Activated CD4-positive, alpha-beta memory T cell treated with anti-CD3 and anti-CD28 coated beads for 36 hours (primary cell): ENCODE data around the gene TMEM18. TPM values are rescaled to one million over a fixed set of nuclear protein-coding genes. Genes with fewer than 3 reads are reported as not detected.

Experiments used
- CTCF ChIA-PET: fragments of 350-600 bp; sonication (Branson Sonifier 250); formaldehyde crosslinking; loops from one replicate; lab custom pipeline; 2021; ENCODE audit warnings: antibody characterized with exemption, inconsistent platforms; lab: Charles Lee
- POLR2A ChIA-PET: fragments of 350-600 bp; sonication (Branson Sonifier 250); formaldehyde crosslinking; loops from one replicate; lab custom pipeline; 2021; ENCODE audit warnings: antibody characterized with exemption; lab: Charles Lee
- DNase-seq: peaks from one replicate; pipeline ENCODE4 v3.0.0-alpha.2; 2020
- H3K27ac Mint-ChIP-seq: one replicate; pipeline ENCODE4 v1.8.0; 2021; ENCODE audit warnings: mixed read lengths
- H3K27me3 Mint-ChIP-seq: one replicate; pipeline ENCODE4 v1.8.0; 2021; ENCODE audit warnings: mixed read lengths
- H3K36me3 Mint-ChIP-seq: one replicate; pipeline ENCODE4 v1.8.0; 2021; ENCODE audit warnings: mixed read lengths
- H3K4me1 Mint-ChIP-seq: one replicate; pipeline ENCODE4 v1.8.0; 2021; ENCODE audit warnings: low read depth, mixed read lengths
- H3K4me3 Mint-ChIP-seq: one replicate; pipeline ENCODE4 v1.8.0; 2021; ENCODE audit warnings: mild to moderate bottlenecking, mixed read lengths
- H3K9me3 Mint-ChIP-seq: one replicate; pipeline ENCODE4 v1.8.0; 2021; ENCODE audit warnings: mixed read lengths
- intact Hi-C: fragments of 100-400 bp; cut with micrococcal nuclease; formaldehyde crosslinking; loops from one replicate; pipeline ENCODE4 v1.15.1; 2023
- total RNA-seq, 2 experiments: library from RNA; stranded (reverse); gene quantifications; one replicate each; pipeline ENCODE4 v1.2.3, GENCODE V29; 2021

The TMEM18 gene
- total RNA-seq, 2 experiments from 2014 or later = 20.8 to 21.8 TPM

- intact Hi-C loops = loop anchor here (1.0 kb wide), 1 partner anchor 390 kb away; no protein-coding TSS in a partner anchor
- Mint-ChIP-seq H3K27me3 (peaks cover 4% of the 10 kb centered on the region), H3K9me3 (peaks cover 3% of the 10 kb centered on the region), H3K4me1 (peaks cover 4% of the 10 kb centered on the region), H3K27ac (no peak overlapping the region), H3K4me3 (no peak overlapping the region), H3K36me3 (no peaks in the 10 kb centered on the region)
- POLR2A ChIA-PET = no interaction called here
- DNase-seq = no peak
- CTCF ChIA-PET = interaction anchor here (0.6 to 3.6 kb wide), 20 partner anchors 10 to 617 kb away, joined by 3 to 16 read pairs (median 4); no protein-coding TSS in a partner anchor
These were observed 41.3 kb downstream of the TMEM18 start for GRCh38 chr2:635687-636621.

GRCh38 chr2:634636-635388, 42.4 kb downstream of the TMEM18 start:
- Mint-ChIP-seq H3K4me3 (no peak overlapping the region), H3K4me1 (peaks cover 4% of the 10 kb centered on the region), H3K27me3 (peaks cover 4% of the 10 kb centered on the region), H3K9me3 (peaks cover 3% of the 10 kb centered on the region), H3K36me3 (no peaks in the 10 kb centered on the region), H3K27ac (no peak overlapping the region)
- ChIA-PET POLR2A (no interaction called here), CTCF (interaction anchor here (0.7 to 1.1 kb wide), 2 partner anchors 302 to 388 kb away, joined by 3 to 5 read pairs; no protein-coding TSS in a partner anchor)
- intact Hi-C loops = no loop called here
- no peak for DNase-seq

DNA sequence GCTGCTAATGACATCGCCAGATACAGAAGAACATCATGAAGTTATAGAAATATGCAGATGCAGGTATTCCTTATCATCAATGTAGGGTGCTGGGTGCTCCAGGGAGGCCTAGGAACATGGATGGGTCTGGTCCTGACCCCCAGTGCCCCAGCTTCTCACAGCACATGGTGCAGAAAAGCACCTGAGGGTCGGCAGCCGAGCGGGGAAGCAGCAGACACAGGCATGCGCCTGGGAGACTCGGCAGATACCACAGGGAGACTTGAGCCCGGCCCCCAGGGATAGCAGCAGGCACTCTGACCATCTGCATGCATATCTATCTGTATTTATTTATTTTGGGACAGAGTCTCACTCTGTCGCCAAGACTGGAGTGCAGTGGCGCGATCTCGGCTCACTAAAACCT, 43.2 kb downstream of the TMEM18 start:
- Mint-ChIP-seq H3K4me1 (peaks cover 4% of the 10 kb centered on the region), H3K9me3 (peaks cover 3% of the 10 kb centered on the region), H3K27ac (no peak overlapping the region), H3K27me3 (peaks cover 4% of the 10 kb centered on the region), H3K36me3 (no peaks in the 10 kb centered on the region), H3K4me3 (no peak overlapping the region)
- ChIA-PET POLR2A (no interaction called here), CTCF (no interaction called here)
- DNase-seq = no peak
- intact Hi-C loops = no loop called here

DNA sequence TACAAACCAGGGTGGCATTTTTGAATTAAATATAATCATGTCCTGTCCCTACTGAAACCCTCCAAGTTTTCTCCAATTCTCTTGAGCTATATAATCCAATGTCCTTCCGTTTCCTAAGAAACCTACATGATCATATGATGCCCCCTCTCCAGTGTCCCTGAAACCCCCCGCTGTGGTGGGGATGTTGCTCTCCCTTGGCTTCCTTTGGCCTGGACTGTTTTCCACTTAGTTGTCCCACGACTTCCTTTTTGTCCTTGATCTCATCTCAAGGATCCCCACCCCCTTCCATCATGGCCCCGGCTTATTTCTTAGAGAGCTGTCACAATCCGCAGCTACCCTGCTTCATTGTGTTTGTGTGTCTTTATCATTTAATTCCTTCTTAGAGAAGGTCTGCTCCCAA, 43.8 kb downstream of the TMEM18 start:
- Mint-ChIP-seq H3K36me3 (no peaks in the 10 kb centered on the region), H3K9me3 (peaks cover 3% of the 10 kb centered on the region), H3K27ac (no peak overlapping the region), H3K27me3 (peaks cover 6% of the 10 kb centered on the region), H3K4me3 (no peak overlapping the region), H3K4me1 (peaks cover 4% of the 10 kb centered on the region)
- DNase-seq = no peak
- POLR2A ChIA-PET = no interaction called here
- intact Hi-C loops = no loop called here
- CTCF ChIA-PET = no interaction called here

- POLR2A ChIA-PET = no interaction called here
- CTCF ChIA-PET = no interaction called here
- DNase-seq = no peak
- Mint-ChIP-seq H3K27ac (no peak overlapping the region), H3K4me1 (peaks cover 4% of the 10 kb centered on the region), H3K36me3 (no peaks in the 10 kb centered on the region), H3K27me3 (peaks cover 10% of the 10 kb centered on the region), H3K9me3 (peaks cover 3% of the 10 kb centered on the region), H3K4me3 (no peak overlapping the region)
- intact Hi-C loops = no loop called here
These were observed 44.7 kb downstream of the TMEM18 start for GRCh38 chr2:632471-632870.

GRCh38 chr2:631741-632140, 45.5 kb downstream of the TMEM18 start:
- H3K9me3 Mint-ChIP-seq = peaks cover 3% of the 10 kb centered on the region
- H3K4me1 Mint-ChIP-seq = no peaks in the 10 kb centered on the region
- POLR2A ChIA-PET = no interaction called here
- peaks cover 10% of the 10 kb centered on the region for H3K27me3 Mint-ChIP-seq
- no peak overlapping the region for H3K27ac Mint-ChIP-seq
- no peak overlapping the region for H3K4me3 Mint-ChIP-seq
- DNase-seq = no peak
- intact Hi-C loops = no loop called here
- CTCF ChIA-PET = no interaction called here
- no peaks in the 10 kb centered on the region for H3K36me3 Mint-ChIP-seq

DNA sequence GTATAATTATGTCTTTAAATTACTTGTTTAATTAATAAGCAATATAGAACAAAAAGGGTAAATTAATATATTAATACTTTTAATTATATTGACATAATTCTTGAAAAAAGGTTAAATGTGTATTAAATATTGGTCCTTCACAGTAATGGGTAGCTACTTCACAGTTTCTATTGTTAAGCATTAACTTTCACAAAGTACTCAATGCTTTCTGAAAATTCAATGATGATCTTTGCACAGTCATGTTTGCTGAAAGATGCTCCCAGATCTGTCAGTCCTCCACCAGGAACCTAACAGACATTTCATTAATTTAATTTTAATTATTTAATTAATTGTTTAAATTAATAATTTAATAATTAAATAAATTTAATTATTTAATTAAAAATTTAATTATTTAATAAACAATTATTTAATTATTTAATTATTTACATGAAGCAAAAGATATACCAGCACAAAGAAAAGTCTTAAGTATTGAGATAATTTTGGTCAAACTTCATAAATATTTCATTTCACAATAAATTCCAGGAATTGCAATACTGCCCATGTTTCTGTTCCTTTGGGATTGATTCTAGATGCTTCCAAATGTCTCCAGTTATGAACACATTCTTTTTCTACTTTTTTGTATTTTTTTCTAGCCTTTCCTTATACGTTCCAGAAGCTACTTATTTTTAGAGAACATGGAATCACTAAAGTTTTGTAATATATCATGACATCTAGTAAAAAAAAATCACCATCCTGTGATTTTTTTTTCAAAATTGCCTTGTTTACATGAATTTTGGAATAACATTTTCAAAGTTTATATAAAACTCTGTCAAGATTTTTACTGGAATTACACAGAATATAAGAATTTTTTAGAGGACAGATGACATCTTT, 46.5 kb downstream of the TMEM18 start:
- CTCF ChIA-PET = no interaction called here

GRCh38 chr2:629961-630360, 47.2 kb downstream of the TMEM18 start:
- H3K27ac Mint-ChIP-seq = no peak overlapping the region
- no peaks in the 10 kb centered on the region for H3K4me1 Mint-ChIP-seq
- DNase-seq = no peak
- peaks cover 3% of the 10 kb centered on the region for H3K9me3 Mint-ChIP-seq
- ChIA-PET CTCF (no interaction called here), POLR2A (no interaction called here)
- intact Hi-C loops = no loop called here
- H3K36me3 Mint-ChIP-seq = no peaks in the 10 kb centered on the region
- H3K27me3 Mint-ChIP-seq = peaks cover 9% of the 10 kb centered on the region
- H3K4me3 Mint-ChIP-seq = no peak overlapping the region

More for the DNA sequence above, 46.5 kb downstream of the TMEM18 start:
- H3K4me3 Mint-ChIP-seq = no peak overlapping the region
- POLR2A ChIA-PET = no interaction called here
- peaks cover 3% of the 10 kb centered on the region for H3K9me3 Mint-ChIP-seq
- intact Hi-C loops = no loop called here
- no peak overlapping the region for H3K27ac Mint-ChIP-seq
- DNase-seq = no peak
- peaks cover 10% of the 10 kb centered on the region for H3K27me3 Mint-ChIP-seq
- H3K36me3 Mint-ChIP-seq = no peaks in the 10 kb centered on the region
- no peaks in the 10 kb centered on the region for H3K4me1 Mint-ChIP-seq

DNA sequence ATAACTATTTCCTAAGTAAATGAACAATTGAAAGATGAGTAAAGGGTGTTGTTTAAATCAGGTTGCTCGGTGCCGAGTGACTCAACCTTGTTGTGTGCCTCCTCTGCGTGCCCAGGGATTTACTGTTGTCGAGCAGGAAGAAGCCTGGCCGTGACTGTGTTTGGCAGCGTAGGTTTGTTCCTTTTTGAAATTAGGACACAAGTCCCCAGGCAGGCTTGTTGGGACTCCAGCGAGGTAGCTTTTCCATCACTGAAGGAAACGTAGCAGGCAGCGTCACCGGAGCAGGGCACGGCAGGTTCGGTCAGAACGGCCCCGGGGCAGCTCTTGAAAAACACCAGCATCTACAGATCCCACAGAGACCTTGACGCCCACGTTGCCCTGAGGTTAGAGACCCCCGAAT, 48.6 kb downstream of the TMEM18 start:
- Mint-ChIP-seq H3K27me3 (peaks cover 7% of the 10 kb centered on the region), H3K4me1 (no peaks in the 10 kb centered on the region), H3K4me3 (no peak overlapping the region), H3K36me3 (no peaks in the 10 kb centered on the region), H3K9me3 (peaks cover 3% of the 10 kb centered on the region), H3K27ac (no peak overlapping the region)
- intact Hi-C loops = no loop called here
- CTCF ChIA-PET = no interaction called here
- no peak for DNase-seq
- POLR2A ChIA-PET = no interaction called here

GRCh38 chr2:627926-628560, 49.2 kb downstream of the TMEM18 start:
- Mint-ChIP-seq H3K9me3 (peaks cover 3% of the 10 kb centered on the region), H3K36me3 (no peaks in the 10 kb centered on the region), H3K4me3 (no peak overlapping the region), H3K27me3 (peaks cover 7% of the 10 kb centered on the region), H3K4me1 (no peaks in the 10 kb centered on the region), H3K27ac (no peak overlapping the region)
- intact Hi-C loops = no loop called here
- DNase-seq = no peak
- POLR2A ChIA-PET = no interaction called here
- CTCF ChIA-PET = no interaction called here

DNA sequence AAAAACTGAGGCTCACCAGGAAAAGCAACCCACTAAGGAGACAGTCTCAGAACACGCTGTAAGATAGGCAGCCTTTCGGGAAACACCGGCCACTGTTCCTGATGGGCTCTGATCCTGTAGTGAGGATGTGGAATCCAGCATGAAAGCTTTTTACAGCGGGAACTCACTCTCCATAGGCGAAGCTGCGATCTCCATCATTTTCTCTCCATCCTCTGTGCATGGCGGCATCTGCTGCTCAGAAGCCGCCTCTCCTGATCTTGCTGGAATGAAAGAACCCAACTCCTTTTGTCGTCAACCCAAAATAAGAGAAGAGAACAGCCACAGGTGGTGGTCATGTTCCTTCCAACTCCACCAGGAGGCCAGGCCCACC, 49.9 kb downstream of the TMEM18 start:
- CTCF ChIA-PET = no interaction called here
- Mint-ChIP-seq H3K9me3 (peaks cover 3% of the 10 kb centered on the region), H3K27me3 (peaks cover 7% of the 10 kb centered on the region), H3K27ac (no peak overlapping the region), H3K36me3 (no peaks in the 10 kb centered on the region), H3K4me3 (no peak overlapping the region), H3K4me1 (no peaks in the 10 kb centered on the region)
- DNase-seq = no peak
- intact Hi-C loops = no loop called here
- POLR2A ChIA-PET = no interaction called here
